ENCODE measurements around the gene ANXA2. TPM values are rescaled to one million over a fixed set of nuclear protein-coding genes. Genes with fewer than 3 reads are reported as not detected.

The ANXA2 gene
- total RNA-seq, 1 experiment from 2014 or later: 1,903 TPM

- H3K36me3 ChIP-seq (ENCODE audit: control insufficient read depth, insufficient read depth, low read length): no peaks in the 10 kb centered on the region
- no peak for ATAC-seq
- H3K4me1 ChIP-seq (ENCODE audit: control insufficient read depth, insufficient read depth, low read length): no peaks in the 10 kb centered on the region
- intact Hi-C loops (cut with micrococcal nuclease; ENCODE audit: unreplicated experiment): no loop called here
- ChIA-PET POLR2A (no interaction called here), CTCF (no interaction called here)
- BruUV-seq (replicated peaks): no TSS peak
- in situ Hi-C loops (cut with HindIII; ENCODE audit: low pct_unique_long_range_greater_than_20kb, low sequenced_read_pairs): no loop called here
- no peak for DNase-seq (ENCODE audit: low read depth, low spot score)
- H3K27me3 ChIP-seq (ENCODE audit: control insufficient read depth, insufficient read depth, low read length): peaks cover 7% of the 10 kb centered on the region; the same call in 1 of the 2 replicates
- TF ChIP-seq CTCF (IDR thresholded peaks at IDR 0.05): no peak
- TF ChIP-seq TCF7L2 (IDR thresholded peaks at IDR 0.05; ENCODE audit: low read depth, low read length): no peak
- TF ChIP-seq POLR2AphosphoS5 (IDR thresholded peaks at IDR 0.05; ENCODE audit: low read depth, low read length): no peak
- no peak for TF ChIP-seq REST (IDR thresholded peaks at IDR 0.05; ENCODE audit: insufficient read depth in 1 of 2, low read depth in 2 of 2, low read length in 1 of 2)
- no peak for TF ChIP-seq SIN3A (IDR thresholded peaks at IDR 0.05; ENCODE audit: borderline replicate concordance, insufficient read depth, low read depth, low read length)
- H3K4me3 ChIP-seq (ENCODE audit: low read depth in 2 of 2, low read length in 2 of 2): no peak overlapping the region
- H3K9me3 ChIP-seq (ENCODE audit: control insufficient read depth, insufficient read depth, low read depth, low read length): no peaks in the 10 kb centered on the region
- H3K27ac ChIP-seq (ENCODE audit: low read length): no peak overlapping the region
These were observed 90.8 kb downstream of the ANXA2 start for GRCh38 chr15:60307034-60307433.

- ChIA-PET POLR2A (no interaction called here), CTCF (no interaction called here)
- peaks cover 3% of the 10 kb centered on the region; the same call in 1 of the 2 replicates for H3K27me3 ChIP-seq (ENCODE audit: control insufficient read depth, insufficient read depth, low read length)
- intact Hi-C loops (cut with micrococcal nuclease; ENCODE audit: unreplicated experiment): no loop called here
- TF ChIP-seq CTCF (IDR thresholded peaks at IDR 0.05): no peak
- TF ChIP-seq TCF7L2 (IDR thresholded peaks at IDR 0.05; ENCODE audit: low read depth, low read length): no peak
- TF ChIP-seq SIN3A (IDR thresholded peaks at IDR 0.05; ENCODE audit: borderline replicate concordance, insufficient read depth, low read depth, low read length): no peak
- TF ChIP-seq POLR2AphosphoS5 (IDR thresholded peaks at IDR 0.05; ENCODE audit: low read depth, low read length): no peak
- no peak for TF ChIP-seq REST (IDR thresholded peaks at IDR 0.05; ENCODE audit: insufficient read depth in 1 of 2, low read depth in 2 of 2, low read length in 1 of 2)
- no TSS peak for BruUV-seq (replicated peaks)
- H3K4me1 ChIP-seq (ENCODE audit: control insufficient read depth, insufficient read depth, low read length): no peaks in the 10 kb centered on the region
- no peak overlapping the region for H3K4me3 ChIP-seq (ENCODE audit: low read depth in 2 of 2, low read length in 2 of 2)
- in situ Hi-C loops (cut with HindIII; ENCODE audit: low pct_unique_long_range_greater_than_20kb, low sequenced_read_pairs): no loop called here
- no peaks in the 10 kb centered on the region for H3K9me3 ChIP-seq (ENCODE audit: control insufficient read depth, insufficient read depth, low read depth, low read length)
- no peak for ATAC-seq
- DNase-seq (ENCODE audit: low read depth, low spot score): no peak
- H3K27ac ChIP-seq (ENCODE audit: low read length): no peak overlapping the region
- H3K36me3 ChIP-seq (ENCODE audit: control insufficient read depth, insufficient read depth, low read length): no peaks in the 10 kb centered on the region
These were observed 96.8 kb downstream of the ANXA2 start for GRCh38 chr15:60301024-60301423.

Measured in Panc1 (cell line).